Posterior cingulate gyrus (tissue), 11 donors: ENCODE measurements around the gene DBNL.

Source experiments
- DNase-seq, 10 donors: peaks; one replicate each; pipeline versions ENCODE4 v3.0.0 to v3.0.0-alpha.2; 2020 to 2021; ENCODE audit warnings: mixed read lengths in 3 of 10
- intact Hi-C: fragments of 100-400 bp; cut with DNase I; formaldehyde crosslinking; loops from one replicate; pipeline ENCODE4 v1.15.1; 2023

The DBNL gene

DNA sequence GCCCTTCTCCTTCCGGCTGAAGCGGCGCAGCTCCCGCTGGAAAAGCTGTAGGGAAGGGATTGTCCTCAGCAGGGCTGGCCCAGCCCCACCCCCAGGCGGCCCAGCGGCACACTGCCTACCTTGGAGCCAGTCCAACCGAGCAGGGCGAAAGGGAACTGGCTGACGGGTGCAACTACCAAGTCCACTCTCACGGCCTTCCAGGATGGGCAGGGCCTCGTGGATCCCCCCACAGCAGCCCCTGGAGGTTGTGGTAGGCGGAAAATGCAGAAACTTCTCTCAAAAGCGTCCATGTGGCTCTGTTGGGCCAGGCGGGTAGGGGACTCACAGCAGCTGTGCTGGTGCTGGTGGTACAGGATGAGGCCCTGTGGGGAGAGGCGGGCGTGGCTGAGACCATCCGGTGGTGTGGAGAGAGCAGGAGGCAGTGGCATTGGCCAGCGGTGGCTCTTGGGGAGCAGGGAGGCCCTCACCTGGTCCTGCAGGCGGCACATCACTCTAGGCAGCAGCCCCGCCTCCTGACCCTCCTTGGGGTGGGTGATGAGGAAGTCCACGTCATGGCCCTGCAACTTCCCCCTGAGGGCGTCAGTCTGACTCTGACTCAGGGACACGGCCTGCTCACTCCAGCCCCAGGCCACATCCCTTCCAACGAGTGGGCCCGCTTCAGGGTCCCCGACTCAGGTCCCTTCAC lies 29.3 kb downstream of the DBNL start:
- intact Hi-C loops = no loop called here
- peak; percentile 61 to 95 (median 74) for DNase-seq

DNA sequence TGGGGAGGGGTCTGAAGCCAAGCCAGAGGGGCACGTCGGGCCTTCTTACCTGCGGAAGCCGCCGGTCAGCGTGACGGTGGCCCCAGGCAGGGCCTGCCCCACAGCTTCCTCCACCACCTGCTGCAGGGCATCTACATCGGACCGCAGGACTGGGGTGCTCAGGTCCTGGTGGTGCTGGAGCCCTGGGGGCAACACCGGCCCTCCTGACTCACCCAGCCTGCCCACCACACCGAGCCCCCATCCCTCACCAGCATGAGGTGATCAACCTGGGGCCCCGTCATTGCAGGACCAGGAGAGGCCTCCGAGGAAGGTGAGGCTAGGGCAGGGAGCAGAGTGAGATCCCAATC lies 29.8 kb downstream of the DBNL start:
- intact Hi-C loops = no loop called here
- peak in 2 of 10 donors; percentile 67 to 82 for DNase-seq

DNA sequence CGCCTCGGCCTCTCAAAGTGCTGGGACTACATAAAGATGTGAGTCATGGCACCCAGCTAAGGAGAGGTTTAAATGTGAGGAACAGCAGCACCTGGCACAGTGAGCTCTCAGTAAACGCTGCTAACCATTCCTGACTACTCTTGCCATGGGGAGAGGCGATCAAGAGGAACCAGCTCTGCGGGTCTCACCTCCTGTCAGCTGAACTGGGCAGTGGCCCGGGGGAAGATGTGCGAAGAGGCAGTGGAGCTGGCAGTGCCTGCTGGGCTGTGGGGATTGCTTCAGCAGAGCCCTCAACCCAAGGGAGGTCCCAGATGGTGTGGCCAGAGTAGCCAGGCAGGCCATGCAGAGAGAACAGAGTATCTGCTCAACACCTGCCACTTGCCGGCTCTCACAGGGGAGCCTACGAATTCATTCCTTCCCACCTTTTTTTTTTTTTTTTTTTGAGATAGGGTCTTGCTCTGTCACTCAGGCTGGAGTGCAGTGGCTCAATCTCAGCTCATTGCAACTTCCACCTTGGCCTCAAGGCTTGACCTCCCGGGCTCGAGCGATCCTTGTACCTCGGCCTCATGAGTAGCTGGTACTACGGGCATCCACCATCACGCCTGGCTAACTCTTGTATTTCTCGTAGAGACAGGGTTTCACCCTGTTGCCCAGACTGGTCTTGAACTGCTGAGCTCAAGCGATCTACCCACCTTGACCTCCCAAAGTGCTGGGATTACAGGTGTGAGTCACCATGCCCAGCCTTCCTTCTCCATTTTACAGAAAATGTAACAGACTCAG lies 31.0 kb downstream of the DBNL start:
- intact Hi-C loops = no loop called here
- DNase-seq = peak in 2 of 10 donors; percentile 63 to 73

DNA sequence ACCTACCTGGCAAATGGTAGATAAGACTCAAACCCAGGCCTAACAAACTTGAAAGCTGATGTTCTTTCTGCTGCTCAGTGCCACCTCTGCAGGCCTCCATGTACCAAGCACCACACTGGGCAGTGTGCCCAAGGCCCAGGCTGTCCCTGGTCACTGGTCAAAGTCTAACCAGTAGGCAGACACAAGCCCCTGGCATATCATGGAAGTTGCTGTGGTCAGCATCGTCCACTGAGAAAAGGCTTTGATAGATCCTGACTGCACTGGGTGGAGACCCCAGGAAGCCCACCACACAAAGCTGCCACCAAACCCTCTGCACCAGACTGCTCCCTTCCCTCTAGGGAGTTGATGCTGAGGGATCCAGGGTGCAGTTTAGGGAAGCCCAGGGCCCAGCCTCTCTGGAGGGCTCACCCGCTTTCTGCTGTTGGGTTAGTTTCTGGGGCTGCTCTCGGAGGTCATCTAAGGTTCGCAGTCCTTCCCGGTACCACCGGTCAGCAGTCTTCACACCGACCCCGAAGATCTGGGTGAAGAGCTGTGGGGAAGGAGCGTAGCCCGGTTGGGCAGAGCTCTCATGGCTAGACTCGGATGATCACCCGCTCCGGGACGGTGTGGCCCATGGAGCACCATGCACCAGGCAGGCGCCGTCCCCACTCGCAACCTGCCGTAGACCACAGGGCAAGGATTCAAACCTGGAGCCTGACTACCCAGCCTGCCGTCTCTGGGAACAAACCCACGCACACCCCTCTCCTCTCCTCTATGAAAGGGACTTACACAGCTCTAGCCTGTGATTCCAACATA lies 31.8 kb downstream of the DBNL start:
- peak in 3 of 10 donors; percentile 66 to 73 (median 67) for DNase-seq
- intact Hi-C loops = no loop called here

DNA sequence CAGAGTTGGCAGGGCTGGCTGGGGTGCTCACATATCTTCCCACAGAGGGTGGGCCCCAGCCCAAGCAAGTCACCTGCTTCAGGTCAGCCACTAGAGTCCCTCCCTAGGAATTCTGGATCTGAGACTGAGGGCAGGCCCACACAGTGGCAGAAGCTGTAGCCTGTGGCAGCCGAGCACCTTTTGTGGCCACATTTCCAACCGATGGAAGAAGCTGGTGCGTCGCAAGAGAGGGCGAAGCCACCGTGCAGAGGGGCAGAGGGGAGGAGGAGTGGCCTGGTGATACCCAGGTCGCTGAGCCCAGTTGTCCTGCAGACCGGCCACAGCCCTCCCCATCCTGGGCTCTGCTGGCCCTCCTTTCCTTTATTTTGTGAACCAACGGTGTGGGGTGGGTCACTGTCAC lies 32.6 kb downstream of the DBNL start:
- intact Hi-C loops = no loop called here
- peak in 3 of 10 donors; percentile 10 to 73 (median 72) for DNase-seq

DNA sequence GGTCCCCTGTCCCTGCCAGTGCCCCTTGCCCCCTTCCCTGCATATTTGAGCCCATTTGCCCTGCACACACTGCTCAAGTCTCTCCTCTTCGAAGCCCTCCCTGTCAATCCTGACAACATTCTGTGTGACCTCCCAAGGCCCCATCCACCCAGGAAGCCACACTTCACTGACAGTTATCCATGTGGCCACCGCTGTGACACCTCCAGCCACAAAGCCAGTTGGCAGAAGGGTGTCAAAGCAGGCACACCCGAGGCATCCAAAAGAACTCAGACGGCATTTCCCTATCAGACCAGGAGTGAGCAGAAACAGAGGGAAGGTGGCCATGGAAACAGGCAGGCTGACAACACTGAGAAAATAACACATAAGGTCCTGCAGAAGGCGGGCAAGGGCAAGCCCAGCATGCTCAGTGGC lies 33.2 kb downstream of the DBNL start:
- DNase-seq = peak in 2 of 10 donors; percentile 11 to 46
- intact Hi-C loops = no loop called here

DNA sequence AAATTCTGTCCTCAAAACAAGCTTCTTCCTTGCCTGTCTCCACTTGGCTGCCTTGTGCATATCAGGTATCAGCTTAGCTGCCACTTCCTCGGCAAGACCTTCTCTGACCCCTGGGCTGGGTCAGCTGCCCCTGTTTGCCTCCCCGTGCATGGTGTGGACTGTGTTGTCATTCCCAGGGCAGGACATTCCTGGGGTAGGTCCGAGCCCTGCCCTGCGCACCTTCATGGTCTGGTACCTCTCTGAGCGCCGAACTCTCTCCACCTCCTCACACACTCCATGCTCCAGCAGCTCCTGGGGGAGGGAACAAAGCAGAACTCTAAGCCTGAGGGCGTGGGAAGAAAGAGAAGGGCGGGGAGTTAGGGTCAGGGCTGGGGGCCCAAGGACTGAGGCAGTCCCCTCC lies 34.0 kb downstream of the DBNL start:
- peak in 3 of 10 donors; percentile 7 to 60 (median 38) for DNase-seq
- intact Hi-C loops = no loop called here

DNA sequence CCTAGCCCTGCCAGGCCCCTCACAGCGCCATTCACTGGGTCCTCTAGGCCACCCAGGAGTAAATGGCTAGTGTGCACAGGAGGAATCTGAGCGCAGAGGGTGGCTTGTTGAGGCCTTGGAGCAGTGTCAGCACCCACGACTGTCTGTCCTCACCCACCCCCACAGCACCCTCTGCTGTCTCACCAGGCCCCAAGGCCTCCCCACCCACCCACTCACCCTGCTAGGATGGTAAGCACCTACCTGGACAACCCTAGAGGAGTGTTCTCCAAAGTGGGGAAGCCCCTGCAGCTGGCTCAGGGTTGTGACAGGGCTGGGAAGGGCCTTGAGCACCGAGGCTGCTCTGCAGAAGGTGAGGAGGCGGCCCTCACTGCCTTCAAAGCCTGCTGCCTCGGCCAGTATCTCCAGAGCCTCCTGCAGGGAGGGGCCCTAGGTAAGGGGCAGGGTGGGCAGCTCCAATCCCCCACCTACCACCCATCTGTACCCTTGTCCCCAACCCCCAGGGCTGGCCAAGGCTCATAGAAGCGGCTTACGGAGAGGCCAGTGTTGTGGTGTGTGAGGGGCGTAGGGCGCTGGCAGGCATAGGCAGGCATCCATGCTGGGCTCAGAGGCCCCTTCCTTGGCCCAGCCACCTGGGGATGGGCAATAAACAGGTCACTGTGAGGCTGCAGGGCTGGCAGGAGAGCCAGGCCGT lies 35.0 kb downstream of the DBNL start:
- intact Hi-C loops = loop anchor here (5.0 kb wide), 2 partner anchors 32 to 123 kb away; partner anchors contain the start of gene YKT6

DNA sequence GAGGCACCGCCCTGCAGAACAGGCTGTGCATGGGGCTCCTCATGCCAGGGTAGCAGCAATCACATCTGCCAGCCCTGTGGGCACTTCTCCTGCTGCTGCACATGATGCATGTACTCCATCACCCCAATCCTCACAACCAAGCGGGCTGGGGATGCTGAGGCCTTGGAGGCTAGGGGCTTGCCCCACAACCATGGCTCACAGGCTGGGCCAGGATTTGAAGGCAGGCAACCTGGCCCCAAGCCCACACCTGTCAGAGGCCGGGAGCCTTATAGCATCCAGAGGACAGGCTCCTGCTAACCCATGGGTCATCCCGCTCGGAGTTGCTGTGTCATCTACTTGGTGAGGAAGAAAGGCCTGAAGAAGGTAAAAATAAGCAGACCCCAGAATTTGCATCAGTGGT lies 35.6 kb downstream of the DBNL start:
- intact Hi-C loops = loop anchor here (5.0 kb wide), 2 partner anchors 33 to 122 kb away; partner anchors contain the start of gene YKT6
- peak in 3 of 10 donors; percentile 44 to 81 (median 54) for DNase-seq

More for the DNA sequence above, 35.0 kb downstream of the DBNL start:
- DNase-seq = peak in 3 of 10 donors; percentile 63 to 73 (median 65)

DNA sequence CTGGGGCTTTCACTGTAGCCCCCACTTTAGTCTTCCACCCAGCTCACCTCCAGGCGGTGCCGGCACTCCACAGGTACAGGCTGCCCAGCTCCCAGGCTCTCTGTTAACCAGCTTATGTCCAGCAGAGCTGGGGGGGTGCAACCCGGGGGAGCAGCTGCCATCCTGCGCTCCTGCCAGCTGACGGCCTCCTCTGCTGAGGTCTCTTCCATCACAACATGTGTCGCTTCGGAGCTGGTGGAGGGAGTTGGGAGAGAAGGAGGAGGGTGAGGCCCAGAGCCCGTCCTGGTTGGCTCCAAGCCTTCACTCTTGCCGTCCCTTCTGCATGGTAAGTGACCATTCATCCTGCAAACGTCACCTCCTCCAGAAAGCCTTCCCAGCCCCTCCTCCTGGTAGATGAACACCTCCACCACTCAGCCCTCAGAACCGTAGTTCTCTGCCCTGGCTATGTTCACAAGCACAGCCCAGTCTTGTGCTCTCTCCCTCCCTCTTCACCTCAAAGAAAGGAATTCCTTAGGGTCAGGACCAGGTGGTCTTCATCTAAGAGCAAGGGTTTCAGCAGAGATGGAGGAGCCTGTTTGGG lies 36.3 kb downstream of the DBNL start:
- DNase-seq = peak in 3 of 10 donors; percentile 39 to 59 (median 59)
- intact Hi-C loops = loop anchor here (5.0 kb wide), 2 partner anchors 33 to 122 kb away; partner anchors contain the start of gene YKT6

DNA sequence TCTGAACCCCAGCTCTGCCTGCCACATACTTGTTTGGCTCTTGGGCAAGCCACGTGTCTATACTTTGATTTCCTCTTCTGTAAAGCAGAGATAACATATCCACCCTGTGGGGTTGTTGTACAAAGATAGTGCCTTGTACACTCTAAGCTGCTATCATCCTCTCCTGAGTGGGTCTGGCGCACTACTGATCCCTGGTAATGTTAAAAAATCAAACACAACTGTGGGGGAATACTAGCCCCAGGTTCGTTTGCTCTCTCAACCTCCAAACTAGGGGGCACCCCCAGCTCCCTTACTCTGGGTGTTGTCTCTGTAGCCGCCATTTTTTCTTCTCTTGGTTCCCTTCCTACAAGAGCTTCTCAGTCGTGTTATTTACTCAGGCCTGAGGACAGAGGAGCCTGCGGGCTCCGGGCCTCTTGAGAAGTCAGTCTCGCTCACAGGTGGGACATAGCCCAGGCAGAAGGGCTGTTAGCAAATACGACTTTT lies 36.8 kb downstream of the DBNL start:
- peak in 2 of 10 donors; percentile 13 to 38 for DNase-seq
- intact Hi-C loops = loop anchor here (5.0 kb wide), 2 partner anchors 34 to 121 kb away; partner anchors contain the start of gene YKT6

DNA sequence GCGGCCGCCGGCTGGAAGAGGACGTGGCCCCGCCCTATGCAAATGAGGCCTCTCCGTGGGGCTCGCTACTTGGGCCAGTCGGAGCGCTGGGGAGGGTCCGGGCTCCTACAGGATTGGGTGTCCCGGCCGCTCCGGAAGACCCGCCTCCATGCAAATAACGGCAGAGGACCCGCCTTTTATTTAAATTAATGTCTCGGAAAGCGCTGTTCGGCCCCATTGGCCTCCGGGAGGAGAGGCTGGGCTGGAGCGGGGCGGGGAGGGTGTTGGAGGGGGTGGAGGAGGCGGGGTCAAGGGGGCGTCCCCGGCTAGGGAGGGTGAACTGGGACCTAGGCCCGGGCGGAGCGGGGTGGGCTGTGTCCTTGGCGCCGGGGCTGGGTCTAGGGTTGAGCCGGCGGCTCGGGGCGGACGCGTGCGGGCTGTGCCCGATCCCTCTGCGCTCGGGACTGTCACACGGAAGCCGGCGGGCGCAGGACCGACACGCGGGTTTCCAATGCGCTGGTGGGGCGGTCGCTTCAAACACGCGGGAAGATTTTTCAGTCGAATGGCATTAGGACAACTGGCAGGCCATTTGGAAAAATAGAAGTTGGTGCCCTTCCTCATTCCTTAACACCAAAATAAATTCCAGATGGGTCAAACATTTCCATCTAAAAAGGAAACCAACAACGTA lies 38.2 kb downstream of the DBNL start:
- intact Hi-C loops = loop anchor here (1.0 to 5.0 kb wide), 3 partner anchors 35 to 120 kb away; partner anchors contain the start of genes POLD2 and YKT6
- peak; percentile 93 to 100 (median 98) for DNase-seq

DNA sequence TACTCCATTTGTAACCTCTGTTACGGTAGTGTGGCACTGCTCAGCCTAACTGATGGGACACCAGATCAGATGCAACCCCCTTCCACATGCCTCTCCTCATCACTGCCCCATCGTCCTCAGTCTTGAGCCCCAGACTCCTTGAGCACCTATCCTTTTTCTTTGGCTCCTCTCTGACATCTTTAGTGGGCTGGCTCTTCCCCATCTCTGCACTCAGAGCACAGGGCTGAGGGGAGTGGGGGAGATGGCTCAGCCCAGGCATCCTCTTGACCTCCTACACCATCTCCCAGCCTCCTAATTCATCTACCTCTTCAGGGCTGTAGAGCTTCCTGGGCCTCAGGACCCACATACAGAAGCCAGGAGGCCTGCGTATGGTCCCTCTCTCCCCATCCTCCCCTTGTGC lies 39.3 kb downstream of the DBNL start:
- peak in 2 of 10 donors; percentile 9 to 16 for DNase-seq
- intact Hi-C loops = loop anchor here (5.0 kb wide), 2 partner anchors 36 to 119 kb away; partner anchors contain the start of gene YKT6

DNA sequence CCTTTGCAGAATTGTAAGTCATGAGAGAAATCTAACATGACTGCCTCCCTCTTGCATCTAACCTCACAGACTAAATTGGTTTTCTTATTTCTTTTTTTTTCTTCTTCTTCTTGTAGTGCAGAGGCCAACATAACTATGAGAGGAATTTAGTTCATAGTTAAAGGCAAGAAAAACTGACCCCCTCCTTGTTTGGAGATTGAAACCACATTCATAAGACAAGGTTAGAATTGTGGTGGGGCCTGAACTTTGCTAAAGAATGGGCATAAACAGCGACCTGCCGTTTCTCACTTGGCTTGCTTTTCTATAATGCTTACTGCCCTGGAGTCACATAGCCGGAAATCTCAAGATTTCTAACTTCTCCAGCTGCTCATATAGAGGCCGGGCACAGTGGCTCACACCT lies 40.2 kb downstream of the DBNL start:
- intact Hi-C loops = loop anchor here (5.0 kb wide), 2 partner anchors 37 to 118 kb away; partner anchors contain the start of gene YKT6
- DNase-seq = no peak

DNA sequence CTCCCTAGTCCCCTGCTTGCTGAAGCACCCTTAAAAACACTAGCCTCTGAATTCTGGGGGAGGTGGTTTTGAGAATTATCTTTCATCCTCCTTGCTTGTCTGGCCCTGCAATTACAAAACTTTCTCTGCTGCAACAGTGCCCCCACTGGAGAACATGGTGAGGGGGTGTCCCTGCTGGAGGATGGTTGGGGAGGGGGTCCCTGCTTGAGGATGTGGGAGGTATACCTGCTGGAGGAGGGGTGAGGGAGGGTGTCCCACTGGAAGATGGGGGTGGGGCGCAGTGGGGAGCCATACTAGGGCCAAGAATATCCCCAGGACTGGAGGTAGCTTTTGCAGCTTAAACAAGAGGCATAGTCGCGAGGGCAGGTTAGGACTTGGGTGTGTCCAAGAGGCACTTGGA lies 41.0 kb downstream of the DBNL start:
- intact Hi-C loops = no loop called here
- DNase-seq = peak in 3 of 10 donors; percentile 14 to 46 (median 36)

DNA sequence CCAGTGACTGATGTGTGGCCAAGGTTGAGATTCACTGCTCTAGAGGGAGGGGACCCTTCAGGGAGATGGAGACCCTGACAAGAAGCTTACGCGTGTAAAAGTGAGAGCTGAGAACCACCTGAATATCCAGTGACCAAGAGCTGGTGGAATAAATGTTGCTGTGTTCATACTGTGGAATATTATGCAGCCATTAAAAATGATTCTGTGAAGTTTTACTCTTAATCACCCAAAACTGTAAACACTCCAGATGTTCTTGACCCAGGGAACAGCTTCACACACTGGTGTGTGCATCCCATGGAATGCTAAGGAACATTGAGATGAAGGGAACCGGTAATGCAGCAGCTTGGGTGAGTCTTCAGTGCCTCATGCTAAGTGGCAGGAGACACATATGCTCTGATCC lies 42.1 kb downstream of the DBNL start:
- intact Hi-C loops = no loop called here
- DNase-seq = peak in 1 of 10 donors; percentile 14

DNA sequence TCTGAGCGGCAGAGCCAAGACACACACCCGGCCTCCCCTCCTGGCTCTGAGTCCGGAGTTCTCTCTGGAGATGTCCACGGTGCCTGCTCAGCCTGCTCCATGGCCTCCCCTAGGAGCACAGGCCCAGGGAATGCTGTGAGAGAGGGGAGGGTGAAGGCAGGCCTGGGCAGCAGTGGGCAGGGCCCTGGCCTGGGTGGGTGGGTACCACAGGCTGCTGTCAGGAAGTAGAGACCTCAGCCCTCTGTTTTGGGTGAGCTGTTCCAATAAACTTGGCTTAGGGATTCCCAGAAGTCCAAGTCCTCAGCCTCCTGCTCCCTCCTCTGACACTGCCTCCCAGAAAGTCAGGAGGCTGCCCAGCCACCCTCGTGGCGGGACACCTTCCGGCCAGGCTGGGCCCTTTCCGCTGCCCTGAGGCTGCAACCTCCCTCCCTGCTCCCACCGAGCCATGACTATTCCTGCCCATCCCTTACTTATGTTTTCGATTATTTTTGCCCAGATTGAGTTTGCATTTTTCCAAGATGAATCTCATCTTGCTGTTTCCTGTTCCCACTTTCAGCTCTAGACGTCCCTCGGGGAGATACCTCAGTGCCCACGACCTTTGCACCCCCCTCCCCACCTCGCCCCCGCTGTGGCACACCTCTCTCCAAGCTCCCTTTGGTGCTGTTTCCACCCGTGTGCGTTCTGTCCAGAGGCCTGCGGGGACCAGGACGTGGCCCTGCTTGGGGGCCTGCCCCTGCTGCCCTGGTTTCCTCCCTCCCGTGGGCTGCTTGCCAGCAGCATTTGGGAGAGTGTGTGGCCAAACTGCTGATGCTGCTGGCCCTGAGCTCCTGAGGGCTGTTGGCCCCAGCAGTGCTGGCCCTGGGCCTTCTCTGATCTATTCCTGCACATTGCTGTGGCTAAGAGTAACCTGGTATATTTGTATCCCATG lies 43.7 kb downstream of the DBNL start:
- DNase-seq = peak in 5 of 10 donors; percentile 46 to 87 (median 74)
- intact Hi-C loops = no loop called here
